ENCODE results near the gene USP44. TPM values are rescaled to one million over a fixed set of nuclear protein-coding genes. Genes with fewer than 3 reads are reported as not detected.
A peak's percentile ranks its signal among the peaks of the same experiment; 100 is the strongest.

The USP44 gene
- total and polyA plus RNA-seq, 2 of the 13 experiments (the other 11 are each of a cell fraction or from before 2014, with no cell fraction given): 0.05 to 0.07 TPM

DNA sequence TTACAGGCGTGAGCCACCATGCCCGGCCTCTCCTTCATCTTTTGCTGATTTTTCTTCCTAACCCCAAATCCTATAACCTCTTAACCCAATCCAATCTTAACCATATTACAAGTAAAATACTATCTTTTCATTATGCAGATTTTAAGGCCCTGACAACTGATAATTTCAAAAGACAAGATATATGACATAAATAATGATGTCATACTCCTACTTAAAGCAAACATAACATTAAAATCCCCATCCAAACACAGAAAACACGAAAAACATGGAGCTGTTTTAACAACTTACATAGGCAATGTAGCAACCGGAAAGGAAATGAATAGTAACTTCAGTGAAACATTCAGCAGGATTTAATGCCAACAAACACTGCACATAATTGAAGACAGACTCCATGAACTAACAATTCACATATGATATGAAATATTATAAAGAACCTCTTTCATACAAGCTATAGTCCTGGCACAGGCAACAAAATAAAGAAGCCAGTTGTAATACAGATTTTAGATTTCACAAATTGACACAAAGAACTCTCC, 21.5 kb downstream of the USP44 start:
- in situ Hi-C loops (cut with HindIII; ENCODE audit: extremely low pct_ligation_motif_present, low pct_unique_long_range_greater_than_20kb): loop anchor here (10.0 to 25.0 kb wide), 2 partner anchors 175 to 417 kb away; no protein-coding TSS in a partner anchor
- 64% methylated on average over 4 of the region's 4 CpGs for WGBS (ENCODE audit: low lambda C conversion rate)
- BruUV-seq (replicated peaks): no TSS peak
- no peaks in the 10 kb centered on the region for H3K4me1 ChIP-seq (ENCODE audit: insufficient read depth, low read length)
- no peaks in the 10 kb centered on the region for H3K36me3 ChIP-seq (replicated peaks in 1 of 2; ENCODE audit: control insufficient read depth in 1 of 2, insufficient read depth in 2 of 2, low read length in 2 of 2)
- no peaks in the 10 kb centered on the region for H3K9me3 ChIP-seq (ENCODE audit: low read length)
- POLR2A ChIA-PET: no interaction called here
- H3K4me2 ChIP-seq (ENCODE audit: low read depth, low read length): no peak overlapping the region
- no peak overlapping the region for H3K9ac ChIP-seq (ENCODE audit: insufficient read depth, low read depth, low read length)
- H3K4me3 ChIP-seq (replicated peaks in 1 of 3; ENCODE audit: insufficient read depth in 1 of 3, low read depth in 2 of 3, low read length in 3 of 3): no peak overlapping the region
- H2AFZ ChIP-seq (ENCODE audit: low read length): no peak overlapping the region
- H3K27me3 ChIP-seq (ENCODE audit: control insufficient read depth in 1 of 2, insufficient read depth in 2 of 2, low read length in 2 of 2): no peaks in the 10 kb centered on the region; a peak in 1 of 5 replicates
- ATAC-seq: no peak
- no peak for FAIRE-seq
- no peak overlapping the region for H3K27ac ChIP-seq (ENCODE audit: extremely low read length, insufficient read depth, low read length)
- intact Hi-C loops (cut with micrococcal nuclease; ENCODE audit: unreplicated experiment): no loop called here
- CTCF ChIA-PET (ENCODE audit: low intra/inter-chr PET ratio, low total read pairs): no interaction called here
- DNase-seq (ENCODE audit: low spot score): no peak
- TF ChIP-seq, protein P1, sequence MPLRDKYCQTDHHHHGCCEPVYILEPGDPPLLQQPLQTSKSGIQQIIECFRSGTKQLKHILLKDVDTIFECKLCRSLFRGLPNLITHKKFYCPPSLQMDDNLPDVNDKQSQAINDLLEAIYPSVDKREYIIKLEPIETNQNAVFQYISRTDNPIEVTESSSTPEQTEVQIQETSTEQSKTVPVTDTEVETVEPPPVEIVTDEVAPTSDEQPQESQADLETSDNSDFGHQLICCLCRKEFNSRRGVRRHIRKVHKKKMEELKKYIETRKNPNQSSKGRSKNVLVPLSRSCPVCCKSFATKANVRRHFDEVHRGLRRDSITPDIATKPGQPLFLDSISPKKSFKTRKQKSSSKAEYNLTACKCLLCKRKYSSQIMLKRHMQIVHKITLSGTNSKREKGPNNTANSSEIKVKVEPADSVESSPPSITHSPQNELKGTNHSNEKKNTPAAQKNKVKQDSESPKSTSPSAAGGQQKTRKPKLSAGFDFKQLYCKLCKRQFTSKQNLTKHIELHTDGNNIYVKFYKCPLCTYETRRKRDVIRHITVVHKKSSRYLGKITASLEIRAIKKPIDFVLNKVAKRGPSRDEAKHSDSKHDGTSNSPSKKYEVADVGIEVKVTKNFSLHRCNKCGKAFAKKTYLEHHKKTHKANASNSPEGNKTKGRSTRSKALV (CRISPR knock-in tag; IDR thresholded peaks at IDR 0.05): no peak
- no peak for TF ChIP-seq SP2 (CRISPR knock-in tag; IDR thresholded peaks at IDR 0.05)
- TF ChIP-seq ZNF224 (CRISPR knock-in tag; IDR thresholded peaks at IDR 0.05): no peak
- TF ChIP-seq ATF7 (IDR thresholded peaks at IDR 0.05): peak; percentile 95
- TF ChIP-seq ATF7 (CRISPR knock-in tag; IDR thresholded peaks at IDR 0.05): no peak
- TF ChIP-seq ZNF44 (CRISPR knock-in tag; IDR thresholded peaks at IDR 0.05): no peak
- no peak for TF ChIP-seq ZKSCAN1 (IDR thresholded peaks at IDR 0.05; ENCODE audit: low read length)
- no peaks in the 10 kb centered on the region for H4K20me1 ChIP-seq (ENCODE audit: insufficient read depth, low read length)
- no peaks in the 10 kb centered on the region for H3K79me2 ChIP-seq (ENCODE audit: insufficient read depth, low read length)

DNA sequence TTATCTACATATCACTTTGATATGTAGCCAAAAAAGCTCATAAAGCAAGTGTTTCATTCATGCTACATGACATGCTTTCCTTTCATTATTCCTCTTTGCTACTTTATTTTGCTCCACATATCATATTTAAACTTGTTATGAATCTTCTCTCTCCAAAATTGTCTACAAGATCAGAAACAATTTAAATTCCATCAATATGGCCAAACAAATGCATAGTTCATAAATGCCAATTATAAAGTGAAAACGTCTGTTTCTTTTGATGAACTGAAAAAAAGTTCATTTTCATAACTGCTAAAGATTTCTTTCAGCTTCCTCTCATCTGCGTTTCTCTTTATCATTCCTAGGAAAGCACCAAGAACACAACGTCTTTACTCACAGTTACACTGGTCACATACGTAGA, 22.8 kb downstream of the USP44 start:
- ATAC-seq (no peak), FAIRE-seq (no peak), DNase-seq (ENCODE audit: low spot score) (no peak)
- no peaks in the 10 kb centered on the region; a peak in 1 of 5 replicates for H3K27me3 ChIP-seq (ENCODE audit: control insufficient read depth in 1 of 2, insufficient read depth in 2 of 2, low read length in 2 of 2)
- ChIA-PET CTCF (ENCODE audit: low intra/inter-chr PET ratio, low total read pairs) (no interaction called here), POLR2A (no interaction called here)
- no peaks in the 10 kb centered on the region for H3K36me3 ChIP-seq (replicated peaks in 1 of 2; ENCODE audit: control insufficient read depth in 1 of 2, insufficient read depth in 2 of 2, low read length in 2 of 2)
- WGBS (ENCODE audit: low lambda C conversion rate): 11% methylated on average over 4 of the region's 4 CpGs
- no peak overlapping the region for H3K9ac ChIP-seq (ENCODE audit: insufficient read depth, low read depth, low read length)
- no peak overlapping the region for H3K4me3 ChIP-seq (replicated peaks in 1 of 3; ENCODE audit: insufficient read depth in 1 of 3, low read depth in 2 of 3, low read length in 3 of 3)
- in situ Hi-C loops (cut with HindIII; ENCODE audit: extremely low pct_ligation_motif_present, low pct_unique_long_range_greater_than_20kb) (loop anchor here (10.0 to 25.0 kb wide), 2 partner anchors 174 to 416 kb away; no protein-coding TSS in a partner anchor), intact Hi-C loops (cut with micrococcal nuclease; ENCODE audit: unreplicated experiment) (no loop called here)
- no TSS peak for BruUV-seq (replicated peaks)
- H4K20me1 ChIP-seq (ENCODE audit: insufficient read depth, low read length): no peaks in the 10 kb centered on the region
- H2AFZ ChIP-seq (ENCODE audit: low read length): no peak overlapping the region
- no peak overlapping the region for H3K4me2 ChIP-seq (ENCODE audit: low read depth, low read length)
- no peaks in the 10 kb centered on the region for H3K4me1 ChIP-seq (ENCODE audit: insufficient read depth, low read length)
- no peaks in the 10 kb centered on the region for H3K79me2 ChIP-seq (ENCODE audit: insufficient read depth, low read length)
- H3K9me3 ChIP-seq (ENCODE audit: low read length): no peaks in the 10 kb centered on the region
- H3K27ac ChIP-seq (ENCODE audit: extremely low read length, insufficient read depth, low read length): no peak overlapping the region
- TF ChIP-seq AGO1 (IDR thresholded peaks at IDR 0.05; ENCODE audit: low read depth, low read length, poor library complexity, severe bottlenecking): no peak
- TF ChIP-seq ZNF792 (CRISPR knock-in tag; IDR thresholded peaks at IDR 0.05): no peak
- no peak for TF ChIP-seq MTA1 (CRISPR knock-in tag; IDR thresholded peaks at IDR 0.05; ENCODE audit: borderline replicate concordance)
- TF ChIP-seq MAFG (CRISPR knock-in tag; IDR thresholded peaks at IDR 0.05): no peak
- TF ChIP-seq, protein P2, sequence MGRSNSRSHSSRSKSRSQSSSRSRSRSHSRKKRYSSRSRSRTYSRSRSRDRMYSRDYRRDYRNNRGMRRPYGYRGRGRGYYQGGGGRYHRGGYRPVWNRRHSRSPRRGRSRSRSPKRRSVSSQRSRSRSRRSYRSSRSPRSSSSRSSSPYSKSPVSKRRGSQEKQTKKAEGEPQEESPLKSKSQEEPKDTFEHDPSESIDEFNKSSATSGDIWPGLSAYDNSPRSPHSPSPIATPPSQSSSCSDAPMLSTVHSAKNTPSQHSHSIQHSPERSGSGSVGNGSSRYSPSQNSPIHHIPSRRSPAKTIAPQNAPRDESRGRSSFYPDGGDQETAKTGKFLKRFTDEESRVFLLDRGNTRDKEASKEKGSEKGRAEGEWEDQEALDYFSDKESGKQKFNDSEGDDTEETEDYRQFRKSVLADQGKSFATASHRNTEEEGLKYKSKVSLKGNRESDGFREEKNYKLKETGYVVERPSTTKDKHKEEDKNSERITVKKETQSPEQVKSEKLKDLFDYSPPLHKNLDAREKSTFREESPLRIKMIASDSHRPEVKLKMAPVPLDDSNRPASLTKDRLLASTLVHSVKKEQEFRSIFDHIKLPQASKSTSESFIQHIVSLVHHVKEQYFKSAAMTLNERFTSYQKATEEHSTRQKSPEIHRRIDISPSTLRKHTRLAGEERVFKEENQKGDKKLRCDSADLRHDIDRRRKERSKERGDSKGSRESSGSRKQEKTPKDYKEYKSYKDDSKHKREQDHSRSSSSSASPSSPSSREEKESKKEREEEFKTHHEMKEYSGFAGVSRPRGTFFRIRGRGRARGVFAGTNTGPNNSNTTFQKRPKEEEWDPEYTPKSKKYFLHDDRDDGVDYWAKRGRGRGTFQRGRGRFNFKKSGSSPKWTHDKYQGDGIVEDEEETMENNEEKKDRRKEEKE (IDR thresholded peaks at IDR 0.05): no peak
- no peak for TF ChIP-seq ETV6 (CRISPR knock-in tag; conservative IDR thresholded peaks at IDR 0.05)
- TF ChIP-seq, protein P3, sequence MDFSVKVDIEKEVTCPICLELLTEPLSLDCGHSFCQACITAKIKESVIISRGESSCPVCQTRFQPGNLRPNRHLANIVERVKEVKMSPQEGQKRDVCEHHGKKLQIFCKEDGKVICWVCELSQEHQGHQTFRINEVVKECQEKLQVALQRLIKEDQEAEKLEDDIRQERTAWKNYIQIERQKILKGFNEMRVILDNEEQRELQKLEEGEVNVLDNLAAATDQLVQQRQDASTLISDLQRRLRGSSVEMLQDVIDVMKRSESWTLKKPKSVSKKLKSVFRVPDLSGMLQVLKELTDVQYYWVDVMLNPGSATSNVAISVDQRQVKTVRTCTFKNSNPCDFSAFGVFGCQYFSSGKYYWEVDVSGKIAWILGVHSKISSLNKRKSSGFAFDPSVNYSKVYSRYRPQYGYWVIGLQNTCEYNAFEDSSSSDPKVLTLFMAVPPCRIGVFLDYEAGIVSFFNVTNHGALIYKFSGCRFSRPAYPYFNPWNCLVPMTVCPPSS (IDR thresholded peaks at IDR 0.05): no peak
- no peak for TF ChIP-seq KAT7 (CRISPR knock-in tag; IDR thresholded peaks at IDR 0.05; ENCODE audit: borderline replicate concordance)

All from HepG2 (cell line).